H9 (cell line): ENCODE data around the gene SERPINB5. TPM values are rescaled to one million over a fixed set of nuclear protein-coding genes. Genes with fewer than 3 reads are reported as not detected.

Experiments
- DNase-seq: peaks from one replicate; pipeline ENCODE4 v3.0.0-alpha.2; 2017
- H2AFZ ChIP-seq: one replicate; pipeline ENCODE4 v1.6.1; 2013; ENCODE audit warnings: mild to moderate bottlenecking, low read length, control low read depth, moderate library complexity
- H2AK5ac ChIP-seq: 2 replicates; pipeline ENCODE4 v1.6.1; 2013; ENCODE audit warnings: low read length, control low read depth, mixed read lengths; ENCODE audit not compliant: insufficient read length
- H2BK120ac ChIP-seq: one replicate; pipeline ENCODE4 v1.6.1; 2013; ENCODE audit warnings: low read depth, mild to moderate bottlenecking, low read length, control low read depth, inconsistent platforms; ENCODE audit not compliant: poor library complexity, severe bottlenecking
- H2BK12ac ChIP-seq: 2 replicates; pipeline ENCODE4 v1.6.1; 2013; ENCODE audit warnings: low read length, control low read depth, mixed read lengths, low read depth; ENCODE audit not compliant: insufficient read length
- H2BK15ac ChIP-seq: 2 replicates; pipeline ENCODE4 v1.6.1; 2013; ENCODE audit warnings: low read depth, low read length, control low read depth
- H2BK20ac ChIP-seq: one replicate; pipeline ENCODE4 v1.6.1; 2013; ENCODE audit warnings: low read depth, mild to moderate bottlenecking, low read length, control low read depth, inconsistent platforms; ENCODE audit not compliant: poor library complexity, severe bottlenecking
- H2BK5ac ChIP-seq: 2 replicates; pipeline ENCODE4 v1.6.1; 2013; ENCODE audit warnings: low read length, control low read depth, mixed read lengths; ENCODE audit not compliant: insufficient read length
- H3K14ac ChIP-seq: 2 replicates; pipeline ENCODE4 v1.6.1; 2013; ENCODE audit warnings: low read length, control low read depth; ENCODE audit not compliant: insufficient read depth
- H3K18ac ChIP-seq: 2 replicates; pipeline ENCODE4 v1.6.1; 2013; ENCODE audit warnings: low read depth, mild to moderate bottlenecking, mixed read lengths, low read length, control low read depth; ENCODE audit not compliant: insufficient read length
- H3K23ac ChIP-seq: 2 replicates; pipeline ENCODE4 v1.6.1; 2013; ENCODE audit warnings: low read length, control low read depth, mixed read lengths, low read depth; ENCODE audit not compliant: insufficient read length
- H3K23me2 ChIP-seq: 2 replicates; pipeline ENCODE4 v1.6.1; 2013; ENCODE audit warnings: low read depth, mild to moderate bottlenecking, mixed read lengths, low read length, control low read depth; ENCODE audit not compliant: insufficient read length, poor library complexity, severe bottlenecking
- H3K27ac ChIP-seq: 2 replicates; pipeline ENCODE4 v1.5.1; 2013; ENCODE audit warnings: low read length, control low read depth, mixed read lengths, low read depth; ENCODE audit not compliant: insufficient read length
- H3K27me3 ChIP-seq: 2 replicates; pipeline ENCODE4 v1.6.1; 2013; ENCODE audit warnings: low read length, control low read depth, inconsistent platforms; ENCODE audit not compliant: insufficient read depth
- H3K4ac ChIP-seq: 2 replicates; pipeline ENCODE4 v1.6.1; 2013; ENCODE audit warnings: low read depth, mild to moderate bottlenecking, control low read depth, inconsistent platforms, low read length, moderate library complexity
- H3K4me1 ChIP-seq: 2 replicates; pipeline ENCODE4 v1.6.1; 2013; ENCODE audit warnings: low read length, control low read depth, inconsistent platforms; ENCODE audit not compliant: insufficient read depth
- H3K4me2 ChIP-seq: 2 replicates; pipeline ENCODE4 v1.6.1; 2013; ENCODE audit warnings: low read length, control low read depth, mixed read lengths; ENCODE audit not compliant: insufficient read length, insufficient read depth
- H3K56ac ChIP-seq: 2 replicates; pipeline ENCODE4 v1.6.1; 2013; ENCODE audit warnings: low read depth, mild to moderate bottlenecking, mixed read lengths, low read length, control low read depth; ENCODE audit not compliant: insufficient read length
- H3K79me1 ChIP-seq: 2 replicates; pipeline ENCODE4 v1.6.1; 2013; ENCODE audit warnings: low read depth, mild to moderate bottlenecking, moderate library complexity, low read length, control low read depth, inconsistent platforms; ENCODE audit not compliant: insufficient read depth, poor library complexity, severe bottlenecking
- H3K79me2 ChIP-seq: 2 replicates; pipeline ENCODE4 v1.6.1; 2013; ENCODE audit warnings: low read length, control low read depth, inconsistent platforms; ENCODE audit not compliant: insufficient read depth
- H3K9ac ChIP-seq: 2 replicates; pipeline ENCODE4 v1.6.1; 2013; ENCODE audit warnings: low read length, control low read depth, mixed read lengths; ENCODE audit not compliant: insufficient read length; ENCODE audit errors: extremely low read depth
- H3K9me3 ChIP-seq: one replicate; pipeline ENCODE4 v1.6.1; 2013; ENCODE audit warnings: low read depth, low read length, inconsistent platforms; ENCODE audit not compliant: control insufficient read depth
- H3T11ph ChIP-seq: one replicate; pipeline ENCODE4 v1.6.1; 2013; ENCODE audit warnings: mild to moderate bottlenecking, low read length, control low read depth, inconsistent platforms
- H4K20me1 ChIP-seq: one replicate; pipeline ENCODE4 v1.6.1; 2013; ENCODE audit not compliant: control insufficient read depth, insufficient read length, insufficient read depth
- H4K5ac ChIP-seq: 2 replicates; pipeline ENCODE4 v1.6.1; 2013; ENCODE audit warnings: low read depth, mild to moderate bottlenecking, mixed read lengths, low read length, control low read depth; ENCODE audit not compliant: insufficient read length
- H4K8ac ChIP-seq: replicated peaks from 2 replicates; pipeline ENCODE4 v1.6.1; 2013; ENCODE audit warnings: low read length, control low read depth, mixed read lengths, low read depth; ENCODE audit not compliant: insufficient read length
- H4K91ac ChIP-seq: 2 replicates; pipeline ENCODE4 v1.6.1; 2013; ENCODE audit warnings: low read depth, mild to moderate bottlenecking, moderate library complexity, mixed read lengths, low read length, control low read depth; ENCODE audit not compliant: insufficient read length
- H3K27ac Mint-ChIP-seq, 3 experiments: 2 replicates in 2 of 3; 3 replicates in 1 of 3; pipeline ENCODE4 v1.8.0; 2020 to 2021; ENCODE audit warnings: mixed read lengths in 3 of 3, mild to moderate bottlenecking in 1 of 3, moderate library complexity in 1 of 3
- H3K27me3 Mint-ChIP-seq: 2 replicates; pipeline ENCODE4 v1.8.0; 2021; ENCODE audit warnings: low read depth, mild to moderate bottlenecking, moderate library complexity, mixed read lengths
- H3K36me3 Mint-ChIP-seq, 3 experiments: 2 replicates in 2 of 3; 3 replicates in 1 of 3; pipeline ENCODE4 v1.8.0; 2020 to 2021; ENCODE audit warnings: low read depth in 3 of 3, mixed read lengths in 3 of 3; ENCODE audit not compliant: insufficient read depth in 1 of 3
- H3K4me1 Mint-ChIP-seq, 2 experiments: 2 replicates each; pipeline ENCODE4 v1.8.0; 2020; ENCODE audit warnings: mixed read lengths in 2 of 2
- H3K4me3 Mint-ChIP-seq, 2 experiments: 2 replicates in 1 of 2; 3 replicates in 1 of 2; pipeline ENCODE4 v1.8.0; 2020 to 2021; ENCODE audit warnings: mild to moderate bottlenecking in 2 of 2, mixed read lengths in 2 of 2, moderate library complexity in 1 of 2
- H3K9me3 Mint-ChIP-seq, 2 experiments: 2 replicates in 1 of 2; 3 replicates in 1 of 2; pipeline ENCODE4 v1.8.0; 2020; ENCODE audit warnings: mild to moderate bottlenecking in 2 of 2, mixed read lengths in 2 of 2, moderate library complexity in 1 of 2
- WGBS: extraction: QIAGEN DNeasy Blood & Tissue Kit; methylation state at CpG from one replicate; pipeline ENCODE4 v1.1.7; 2013; ENCODE audit warnings: missing lambda C conversion rate, low lambda C conversion rate, mixed read lengths; ENCODE audit not compliant: insufficient read length; ENCODE audit errors: extremely low coverage; 5-methylcytosine and 5-hydroxymethylcytosine counted together
- total RNA-seq: library from RNA; stranded (reverse); gene quantifications from 2 replicates; pipeline ENCODE4 v1.2.1, GENCODE V29; 2021
- TF ChIP-seq, protein P1 (sequence below): fragments of 200-600 bp; sonication (generic); conservative IDR thresholded peaks from 3 replicates; pipeline ENCODE4 v1.8.0; 2021; ENCODE audit warnings: antibody characterized with exemption, mild to moderate bottlenecking

The SERPINB5 gene
- total RNA-seq, 1 experiment from 2014 or later, result not detected

DNA sequence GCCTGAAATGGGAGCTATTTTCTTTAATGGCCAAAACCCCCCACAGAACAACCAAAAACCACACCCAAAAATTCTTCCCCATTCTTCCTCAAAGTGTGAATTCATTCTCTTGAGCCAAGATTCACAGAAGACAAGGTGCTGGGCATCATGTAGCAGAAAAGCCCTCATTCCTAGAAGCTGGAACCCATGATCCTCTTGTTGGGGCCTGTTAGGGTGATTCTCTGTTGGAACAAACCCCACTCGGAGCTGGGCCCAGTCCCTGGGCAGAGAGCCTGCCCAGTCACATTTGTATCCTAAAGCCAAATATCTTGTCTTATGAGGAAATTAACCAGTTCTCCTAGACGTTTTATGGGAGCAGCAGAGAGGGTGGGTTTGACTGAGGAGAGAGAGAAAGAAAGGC, 31.7 kb upstream of the SERPINB5 start:
- Histone ChIP-seq H3T11ph (no peak overlapping the region), H4K8ac (no peak overlapping the region), H2BK12ac (no peak overlapping the region), H2BK5ac (no peak overlapping the region), H3K27ac (no peak overlapping the region), H4K20me1 (no peaks in the 10 kb centered on the region), H3K56ac (no peak overlapping the region), H3K4ac (no peak overlapping the region), H4K5ac (no peak overlapping the region), H3K18ac (no peak overlapping the region), H3K9me3 (no peaks in the 10 kb centered on the region), H4K91ac (no peak overlapping the region), H2AK5ac (no peak overlapping the region), H2AFZ (no peak overlapping the region), H2BK15ac (no peak overlapping the region), H3K79me1 (no peaks in the 10 kb centered on the region), H3K14ac (no peak overlapping the region), H3K4me2 (no peak overlapping the region), H3K9ac (no peak overlapping the region), H2BK20ac (no peak overlapping the region), H2BK120ac (no peak overlapping the region), H3K23ac (no peak overlapping the region), H3K23me2 (no peaks in the 10 kb centered on the region), H3K4me1 (no peaks in the 10 kb centered on the region), H3K79me2 (no peaks in the 10 kb centered on the region), H3K27me3 (no peaks in the 10 kb centered on the region)
- DNase-seq, result no peak
- no CpG with 5 or more reads among the region's 2 CpGs for WGBS
- H3K36me3 Mint-ChIP-seq, result no peaks in the 10 kb centered on the region
- no peaks in the 10 kb centered on the region for H3K9me3 Mint-ChIP-seq
- no peaks in the 10 kb centered on the region for H3K4me1 Mint-ChIP-seq
- TF ChIP-seq, protein P1, sequence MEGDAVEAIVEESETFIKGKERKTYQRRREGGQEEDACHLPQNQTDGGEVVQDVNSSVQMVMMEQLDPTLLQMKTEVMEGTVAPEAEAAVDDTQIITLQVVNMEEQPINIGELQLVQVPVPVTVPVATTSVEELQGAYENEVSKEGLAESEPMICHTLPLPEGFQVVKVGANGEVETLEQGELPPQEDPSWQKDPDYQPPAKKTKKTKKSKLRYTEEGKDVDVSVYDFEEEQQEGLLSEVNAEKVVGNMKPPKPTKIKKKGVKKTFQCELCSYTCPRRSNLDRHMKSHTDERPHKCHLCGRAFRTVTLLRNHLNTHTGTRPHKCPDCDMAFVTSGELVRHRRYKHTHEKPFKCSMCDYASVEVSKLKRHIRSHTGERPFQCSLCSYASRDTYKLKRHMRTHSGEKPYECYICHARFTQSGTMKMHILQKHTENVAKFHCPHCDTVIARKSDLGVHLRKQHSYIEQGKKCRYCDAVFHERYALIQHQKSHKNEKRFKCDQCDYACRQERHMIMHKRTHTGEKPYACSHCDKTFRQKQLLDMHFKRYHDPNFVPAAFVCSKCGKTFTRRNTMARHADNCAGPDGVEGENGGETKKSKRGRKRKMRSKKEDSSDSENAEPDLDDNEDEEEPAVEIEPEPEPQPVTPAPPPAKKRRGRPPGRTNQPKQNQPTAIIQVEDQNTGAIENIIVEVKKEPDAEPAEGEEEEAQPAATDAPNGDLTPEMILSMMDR, result no peak
- H3K4me3 Mint-ChIP-seq, result no peak overlapping the region
- H3K27ac Mint-ChIP-seq, result 0 out of 7 replicates have a peak overlapping the region, but pooled peaks of 1 of the 3 experiments have one; percentile 31
- H3K27me3 Mint-ChIP-seq, result no peaks in the 10 kb centered on the region
